ENCODE results near the gene HYAL3.

GRCh38 chr3:50314816-50315215 is 15.6 kb upstream of the HYAL3 start:
- TF ChIP-seq EZH2 (IDR thresholded peaks at IDR 0.05; ENCODE audit: insufficient read depth, poor library complexity, severe bottlenecking) = no peak
- TF ChIP-seq EZH2phosphoT487 (IDR thresholded peaks at IDR 0.05; ENCODE audit: insufficient read depth, low read depth) = no peak

Data from GM23248 (cell line).